Islet precursor cell (in vitro differentiated cells): Measurements from ENCODE around the gene SLC9A9.

Experiments
- DNase-seq: peaks from one replicate; pipeline ENCODE4 v3.0.0-alpha.2; 2018

Gene SLC9A9

DNA sequence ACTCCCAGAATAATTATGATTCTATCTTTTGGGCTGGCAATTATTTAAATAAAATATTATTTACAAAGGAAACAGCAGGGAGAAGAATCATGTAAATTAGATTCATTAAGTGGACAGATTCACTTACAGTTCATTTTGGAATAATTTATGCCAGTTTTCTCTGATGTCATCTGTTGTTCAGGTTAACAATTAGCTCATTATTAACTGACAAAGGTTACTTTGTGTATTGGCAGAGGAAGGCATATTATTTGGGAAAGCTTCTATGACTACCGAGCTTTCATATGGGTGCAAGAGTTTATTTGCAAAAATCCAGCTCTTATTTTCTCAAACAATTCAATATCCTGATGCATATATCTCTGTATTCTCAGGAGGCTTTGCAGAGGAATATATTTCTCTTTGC lies 504.3 kb downstream of the SLC9A9 start:
- DNase-seq, result no peak

DNA sequence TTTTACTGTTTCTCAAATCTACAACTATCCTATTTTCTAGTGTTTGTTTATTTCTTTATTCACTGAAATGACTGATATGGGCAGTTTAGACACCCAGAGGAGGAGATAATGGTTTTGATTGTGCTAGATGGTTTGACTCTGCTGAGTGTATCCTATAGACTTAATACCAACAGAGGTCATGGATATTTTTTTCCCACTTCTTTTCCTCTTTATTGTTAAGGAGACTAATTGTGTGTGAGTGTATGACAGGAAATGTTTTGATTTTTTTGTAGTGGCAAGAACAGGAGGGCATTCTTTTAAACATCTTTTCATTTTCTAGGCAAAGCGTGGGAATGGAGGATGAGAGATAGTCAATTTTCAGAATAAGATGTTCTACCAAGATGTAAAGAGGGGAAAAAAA lies 505.2 kb downstream of the SLC9A9 start:
- no peak for DNase-seq

DNA sequence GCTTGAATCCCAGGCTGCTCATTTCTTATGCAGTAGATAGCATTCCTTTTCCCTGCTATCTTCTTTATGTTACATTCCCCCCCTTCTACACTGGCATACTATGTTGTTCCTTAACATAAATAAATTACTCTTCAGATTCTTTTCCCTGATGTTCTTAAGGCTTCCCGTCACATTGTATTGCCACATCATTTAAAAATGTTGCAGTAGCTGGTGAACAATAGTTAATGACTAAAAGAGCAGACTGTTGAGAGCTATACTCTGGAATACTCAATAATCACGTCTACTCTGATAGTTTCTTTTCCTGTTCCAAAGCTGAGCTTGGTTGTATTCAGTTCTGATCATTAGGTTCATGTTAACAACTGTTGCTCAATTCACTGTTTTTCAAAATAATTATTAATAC lies 508.8 kb downstream of the SLC9A9 start:
- no peak for DNase-seq

DNA sequence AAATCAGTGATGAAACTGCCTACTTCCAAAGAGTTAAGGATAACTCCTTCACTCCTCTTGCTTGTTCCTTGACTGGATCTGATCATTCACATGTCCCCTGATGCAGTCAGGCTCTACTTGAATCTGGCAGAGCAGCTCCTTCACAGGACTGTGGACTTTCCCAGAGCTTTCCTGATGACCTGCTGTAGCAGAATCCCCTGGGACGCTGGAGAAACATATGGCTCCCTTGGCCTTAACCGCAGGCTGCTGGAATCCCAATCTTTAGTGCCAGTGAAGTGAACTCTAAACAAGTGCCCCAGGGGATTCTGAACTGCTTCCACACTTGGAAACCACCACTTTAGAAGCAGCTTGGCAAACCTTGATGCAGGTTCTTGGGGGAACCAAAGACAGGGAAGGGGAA lies 510.9 kb downstream of the SLC9A9 start:
- no peak for DNase-seq

DNA sequence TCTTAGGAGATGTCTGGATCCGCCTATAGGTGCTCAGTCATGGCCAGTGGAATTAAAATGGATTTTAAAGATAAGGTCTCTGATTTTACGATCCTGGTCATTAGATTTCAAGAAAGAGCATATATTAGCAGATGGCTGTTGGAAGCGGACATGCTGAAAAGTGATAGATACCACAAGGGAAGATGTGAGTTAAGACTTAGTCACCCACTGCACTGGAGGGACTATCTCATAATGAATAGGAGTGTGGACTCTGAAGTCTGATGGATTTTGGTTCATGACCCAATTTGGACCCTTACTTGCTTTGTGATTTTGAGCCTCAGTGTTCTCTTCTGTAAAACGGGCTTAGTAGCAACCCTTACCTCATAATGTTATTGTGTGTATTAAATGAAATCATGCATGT lies 514.0 kb downstream of the SLC9A9 start:
- DNase-seq, result no peak

DNA sequence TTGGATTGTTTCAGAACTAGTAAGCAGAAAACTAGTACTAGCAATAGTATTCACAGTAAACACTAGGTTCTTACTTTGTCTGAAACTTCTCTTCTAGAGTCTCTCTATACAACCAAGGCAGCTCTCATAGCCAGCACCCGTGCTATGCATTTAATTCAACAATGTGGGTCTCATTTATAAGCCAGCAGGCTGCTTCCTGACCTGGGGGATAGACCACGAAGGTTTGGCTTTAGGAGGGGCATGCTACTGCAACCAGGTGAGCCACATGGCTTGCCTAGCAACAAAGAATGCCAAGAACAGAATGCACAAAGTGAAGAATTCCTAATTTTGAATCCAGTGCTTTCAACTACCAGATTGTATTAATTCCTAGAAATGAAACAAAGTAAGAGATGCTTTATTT lies 514.9 kb downstream of the SLC9A9 start:
- no peak for DNase-seq

DNA sequence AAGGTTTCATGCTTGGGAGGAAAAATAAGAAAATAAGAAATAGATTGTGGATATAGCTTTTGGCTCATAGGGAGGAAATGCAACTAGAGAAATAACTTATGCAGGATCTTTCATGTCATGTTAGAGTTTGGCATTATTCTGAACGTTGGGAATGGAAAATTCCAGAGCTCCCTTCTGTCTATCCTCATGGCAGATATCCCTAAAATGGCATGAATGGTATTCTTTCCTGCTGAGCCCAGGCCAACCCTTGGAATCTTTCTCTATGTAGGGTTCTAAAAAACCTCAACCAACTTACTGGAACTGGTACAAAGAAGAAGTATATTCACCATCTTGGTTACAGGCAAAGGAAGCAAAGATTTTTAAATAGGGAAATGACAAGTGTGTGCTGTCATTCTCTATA lies 516.2 kb downstream of the SLC9A9 start:
- no peak for DNase-seq

DNA sequence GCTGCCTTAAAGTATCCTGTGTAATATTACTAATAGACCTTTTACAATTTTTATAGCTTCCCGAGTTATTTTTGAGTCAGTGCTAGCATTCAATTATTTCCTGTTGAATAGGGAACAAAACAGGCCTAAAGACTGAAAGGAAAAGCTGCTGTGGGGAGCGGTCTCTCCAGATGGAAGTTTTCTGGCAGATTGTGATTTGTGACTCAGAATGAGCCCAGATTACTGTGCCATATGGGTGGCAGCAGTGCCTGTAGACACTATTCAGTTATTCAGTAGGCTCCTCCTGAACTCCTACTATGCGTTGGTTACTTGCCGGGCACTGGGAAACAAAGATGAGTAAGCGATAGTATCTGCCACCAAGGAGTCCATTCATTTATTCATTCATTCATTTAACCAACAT lies 516.9 kb downstream of the SLC9A9 start:
- no peak for DNase-seq

DNA sequence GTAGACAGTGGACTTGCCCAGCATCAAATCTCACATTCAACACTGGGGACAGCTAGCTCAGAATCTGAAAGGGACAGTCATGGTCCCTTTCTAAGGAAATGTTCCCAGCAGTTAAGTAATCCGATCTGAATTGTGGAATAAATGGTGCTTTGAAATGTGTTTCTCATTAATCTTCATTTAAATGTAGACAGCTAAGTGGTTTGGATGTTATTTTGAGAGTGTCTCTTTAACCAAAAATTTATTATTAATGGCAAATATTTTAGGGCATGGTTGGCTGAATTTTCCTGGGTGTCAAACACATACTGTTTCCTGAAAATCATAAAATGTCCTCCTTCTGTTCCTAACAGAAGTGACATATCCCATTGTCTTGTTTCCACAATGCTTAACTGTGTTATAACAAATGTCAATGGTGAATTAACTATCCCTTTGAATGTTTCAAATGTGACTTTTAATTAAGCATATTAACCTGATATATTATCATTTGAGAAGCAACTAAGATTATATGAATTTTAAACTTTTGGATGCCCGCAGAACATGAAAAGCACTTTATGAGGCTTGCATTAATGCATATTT lies 517.9 kb downstream of the SLC9A9 start:
- no peak for DNase-seq

DNA sequence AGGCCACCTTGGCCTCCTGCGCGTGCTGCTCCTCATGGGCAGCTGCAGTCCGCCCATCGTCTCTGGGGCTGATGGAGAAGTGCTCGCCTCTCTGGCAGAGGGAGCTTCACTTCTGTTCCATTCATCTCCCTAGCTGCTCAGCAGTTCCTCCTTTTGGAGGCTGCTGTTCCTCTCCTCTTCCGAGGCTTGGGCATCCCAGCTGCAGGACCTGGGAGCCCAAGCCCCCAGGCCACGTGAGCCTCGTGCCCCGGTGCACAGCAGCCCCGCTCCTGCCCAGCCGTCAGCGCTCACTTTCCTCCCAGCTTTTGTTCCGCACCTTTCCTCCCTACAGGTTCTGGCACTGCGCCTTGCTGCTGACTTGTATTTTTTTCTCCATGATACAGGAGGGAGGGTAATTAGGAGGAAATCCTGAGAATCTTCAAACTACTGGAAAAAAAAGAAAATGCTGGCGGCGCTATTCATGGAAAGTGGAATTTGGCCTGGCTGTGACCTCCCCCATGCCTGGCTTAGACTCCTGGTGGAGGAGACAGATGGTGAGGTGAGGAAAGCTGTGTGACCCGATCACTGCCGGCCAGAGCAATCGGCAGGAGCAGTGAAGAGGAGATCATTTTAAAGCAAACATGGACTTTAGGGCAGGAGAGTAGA lies 518.6 kb downstream of the SLC9A9 start:
- DNase-seq, result peak; percentile 54

DNA sequence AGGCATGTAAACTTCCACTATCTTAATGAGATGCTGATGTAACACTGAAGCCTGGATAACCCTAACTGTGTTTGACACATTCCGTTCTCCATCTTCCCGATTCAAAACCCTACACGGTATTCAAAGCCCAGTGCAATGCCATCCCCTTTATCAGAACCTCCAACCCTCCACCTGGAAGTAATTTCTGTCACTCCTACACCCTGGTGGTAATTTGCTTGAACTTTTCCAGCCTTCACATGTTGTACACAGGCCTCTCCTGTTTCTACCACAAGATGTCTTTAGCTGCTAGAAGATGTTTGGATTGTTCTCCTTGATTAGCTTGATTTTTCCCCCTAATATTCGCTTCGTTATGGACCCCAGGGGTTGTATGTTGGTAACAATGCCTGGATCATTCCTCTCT lies 519.8 kb downstream of the SLC9A9 start:
- no peak for DNase-seq

DNA sequence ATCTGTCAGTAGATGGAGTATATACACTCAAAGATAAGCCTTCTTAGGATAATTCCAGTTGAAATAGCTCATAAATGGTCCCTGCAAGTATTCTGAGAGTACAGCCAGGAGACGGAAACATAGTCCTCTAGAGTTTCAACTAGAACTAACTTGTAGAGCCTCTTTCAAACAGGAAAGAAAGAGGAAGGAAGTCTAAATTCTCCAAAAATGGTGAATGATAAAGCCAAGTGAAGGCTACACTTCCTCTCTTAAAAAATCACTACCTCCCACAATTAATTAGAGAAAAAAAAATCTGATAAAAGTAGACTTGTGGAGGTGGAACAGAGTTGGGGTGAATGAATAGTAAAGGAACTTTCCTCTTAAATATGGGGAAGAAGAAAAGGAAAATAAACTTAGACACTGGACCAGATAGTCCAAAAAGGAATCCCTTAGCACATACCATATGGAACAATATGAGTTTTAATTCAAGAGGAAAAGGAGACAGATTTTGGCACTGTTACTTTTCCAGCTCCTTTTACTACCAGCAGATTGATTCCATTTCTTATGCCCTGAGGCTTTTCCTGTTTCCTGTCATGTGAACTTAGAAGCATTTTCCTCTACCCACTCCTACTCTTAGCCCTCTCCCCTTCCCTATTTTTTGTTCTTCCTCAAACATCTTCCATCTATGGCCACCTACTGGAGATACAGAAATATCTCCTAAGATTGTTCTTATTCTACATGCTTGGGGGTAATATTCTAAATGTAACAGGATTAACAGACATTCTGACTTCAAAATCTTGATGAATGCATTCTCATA lies 521.1 kb downstream of the SLC9A9 start:
- DNase-seq, result no peak

DNA sequence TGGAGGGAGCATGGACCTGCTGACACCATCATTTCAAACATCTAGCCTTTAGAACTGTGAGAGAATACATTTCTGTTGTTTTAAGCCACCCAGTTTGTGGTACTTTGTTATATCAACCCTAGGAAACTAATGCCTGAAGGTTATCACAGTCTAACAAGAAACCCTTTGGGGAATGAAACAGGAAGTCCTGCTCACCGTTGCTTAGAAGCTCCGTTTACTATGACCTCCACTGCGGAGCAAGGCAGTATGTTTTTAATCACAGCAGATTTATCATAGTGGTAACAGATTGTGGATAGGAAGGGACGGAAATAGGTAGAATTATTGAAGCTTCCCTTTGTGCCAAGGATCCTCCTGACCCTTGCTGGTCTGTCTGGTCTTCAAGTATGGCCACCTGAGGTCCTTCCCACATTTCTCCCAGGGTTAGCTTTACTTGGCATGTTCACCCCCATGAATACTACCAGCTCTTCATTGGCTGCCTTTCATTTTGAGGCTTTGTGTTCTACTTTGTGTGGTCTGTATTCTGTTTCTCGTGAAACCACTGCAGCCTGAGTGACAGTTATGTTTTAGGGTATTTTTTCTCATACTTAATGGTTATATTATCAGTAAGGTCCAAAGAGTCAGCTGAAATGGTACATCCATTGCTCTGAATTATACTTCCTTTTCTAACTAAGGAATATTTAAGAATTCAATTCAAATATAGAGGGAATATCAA lies 527.1 kb downstream of the SLC9A9 start:
- DNase-seq, result no peak

DNA sequence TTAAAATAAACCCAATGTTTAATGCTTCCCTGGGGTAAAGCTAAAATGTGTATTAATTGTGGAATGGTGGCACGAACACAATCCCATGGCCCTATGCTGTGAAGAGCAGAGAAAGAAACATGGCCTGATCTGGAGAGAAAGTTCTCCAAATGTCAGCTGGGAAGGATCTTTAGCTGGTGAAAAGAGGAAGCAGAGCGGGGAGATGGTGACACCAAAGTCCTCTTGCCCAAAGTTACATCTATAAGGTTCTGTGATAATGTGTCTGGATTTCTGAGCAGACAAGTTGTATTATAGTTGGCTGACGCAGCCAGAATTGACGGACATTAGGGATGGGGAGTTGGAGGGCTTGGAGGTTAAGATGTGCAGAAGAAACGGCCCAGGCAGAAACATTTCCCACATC lies 532.5 kb downstream of the SLC9A9 start:
- no peak for DNase-seq

DNA sequence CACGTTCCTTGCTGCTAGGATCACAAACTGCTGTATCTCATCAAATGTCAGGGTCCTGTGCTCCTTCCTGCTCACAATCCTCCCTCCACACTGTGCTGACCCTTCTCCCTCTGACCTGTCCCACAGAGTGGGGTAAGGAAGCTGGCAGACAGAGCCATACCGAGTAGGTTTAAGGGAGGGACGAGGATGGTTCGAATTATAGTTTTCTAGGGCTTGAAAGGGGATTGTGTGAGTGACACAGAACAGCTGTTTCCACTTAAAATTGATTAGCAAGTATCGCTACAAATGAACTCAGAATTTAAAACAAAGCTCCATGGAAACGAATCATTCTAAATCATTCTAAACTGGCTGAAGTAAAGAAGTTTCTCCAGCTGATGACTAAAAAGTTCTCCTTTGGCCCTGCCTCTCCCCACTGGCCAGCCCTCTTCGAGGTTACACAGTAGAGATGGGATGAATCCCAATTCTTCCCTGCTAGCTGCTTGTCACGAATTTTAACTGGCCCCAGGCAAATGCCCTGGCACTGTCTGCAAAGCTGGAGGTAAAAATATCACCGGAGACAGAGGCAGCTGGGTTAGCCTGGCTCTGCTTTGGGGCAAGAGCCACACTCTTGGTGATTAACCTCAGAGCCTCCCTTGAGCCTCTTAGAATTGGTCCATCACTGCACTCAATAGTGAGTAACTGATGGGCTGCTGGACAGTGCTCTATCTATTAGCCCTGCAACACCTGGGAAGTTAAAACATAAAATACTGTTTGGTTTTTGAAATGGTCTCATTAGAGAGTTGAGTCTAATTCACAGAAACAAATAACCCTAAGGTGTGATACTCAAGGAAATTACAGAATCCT lies 533.8 kb downstream of the SLC9A9 start:
- DNase-seq, result no peak

DNA sequence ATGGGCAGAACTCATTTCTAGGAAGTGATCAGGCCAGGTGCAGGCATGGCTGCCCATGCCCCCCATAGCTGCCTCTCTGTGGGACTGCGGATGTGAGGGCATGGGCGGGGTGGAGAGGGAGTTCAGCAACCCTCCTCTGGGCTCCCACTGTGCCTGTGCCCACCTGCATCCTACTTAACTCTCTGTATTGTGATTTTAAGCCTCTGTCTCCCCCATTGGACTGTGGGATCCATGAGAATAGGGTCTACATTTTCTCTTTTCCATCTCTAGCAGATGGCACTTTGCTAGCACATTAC lies 534.4 kb downstream of the SLC9A9 start:
- no peak for DNase-seq

DNA sequence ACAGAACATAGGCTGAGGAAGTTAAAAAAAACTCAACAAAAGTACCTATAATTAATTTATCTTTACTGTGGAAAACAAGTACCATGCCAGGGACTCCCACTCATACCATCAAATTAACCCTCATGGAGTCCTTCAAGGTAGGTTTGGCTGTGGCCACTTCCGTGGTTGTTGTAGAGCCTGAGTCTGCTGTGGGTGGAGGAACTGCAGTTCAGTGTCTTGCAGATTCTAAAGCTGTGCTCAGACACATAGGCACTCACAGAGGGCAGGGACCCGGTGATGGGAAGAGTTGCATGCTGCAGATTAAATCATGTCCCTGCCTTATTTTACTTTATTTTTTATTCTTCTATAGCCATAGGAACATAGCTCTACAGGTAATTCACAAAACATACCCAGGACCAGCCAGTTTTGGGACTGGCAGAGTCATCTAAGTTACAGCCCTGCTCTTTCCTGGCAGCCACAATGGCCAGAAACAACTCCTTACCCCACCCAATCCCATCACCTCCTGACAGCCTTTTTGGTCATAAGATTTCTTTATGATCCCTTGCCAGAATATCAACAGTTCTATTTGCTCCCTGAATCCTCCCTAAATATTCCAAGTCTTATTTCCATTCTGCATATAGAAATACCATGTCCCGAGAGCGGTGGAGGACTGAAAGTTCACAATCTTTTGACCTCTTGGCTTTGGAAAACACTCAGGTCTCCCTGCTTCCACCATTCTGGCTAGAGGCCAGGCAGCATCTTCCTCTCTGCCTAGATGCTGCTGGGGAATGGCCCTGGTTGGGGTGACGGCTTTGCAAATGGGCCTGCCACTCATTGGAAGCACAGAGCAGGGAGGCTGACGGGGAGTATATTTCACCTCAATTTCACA lies 535.0 kb downstream of the SLC9A9 start:
- DNase-seq, result no peak

DNA sequence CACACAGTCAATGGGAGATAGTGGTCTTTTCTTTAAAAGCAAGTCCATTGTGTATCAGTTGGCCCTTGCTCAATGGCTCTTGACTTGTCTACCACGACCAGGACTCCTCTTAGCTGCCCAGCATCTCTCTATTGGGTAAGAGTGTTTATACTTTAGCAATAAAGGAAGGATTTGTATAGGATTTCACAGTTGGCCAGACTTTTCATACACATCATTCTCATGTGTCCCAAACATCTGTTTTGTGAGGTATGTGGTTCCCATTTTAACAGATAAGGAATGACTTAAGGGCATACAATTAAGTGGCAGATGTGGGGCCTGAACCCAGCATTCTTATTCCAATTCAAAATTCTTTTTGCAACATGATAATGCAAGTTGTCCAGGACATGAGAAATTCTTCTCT lies 537.2 kb downstream of the SLC9A9 start:
- no peak for DNase-seq

DNA sequence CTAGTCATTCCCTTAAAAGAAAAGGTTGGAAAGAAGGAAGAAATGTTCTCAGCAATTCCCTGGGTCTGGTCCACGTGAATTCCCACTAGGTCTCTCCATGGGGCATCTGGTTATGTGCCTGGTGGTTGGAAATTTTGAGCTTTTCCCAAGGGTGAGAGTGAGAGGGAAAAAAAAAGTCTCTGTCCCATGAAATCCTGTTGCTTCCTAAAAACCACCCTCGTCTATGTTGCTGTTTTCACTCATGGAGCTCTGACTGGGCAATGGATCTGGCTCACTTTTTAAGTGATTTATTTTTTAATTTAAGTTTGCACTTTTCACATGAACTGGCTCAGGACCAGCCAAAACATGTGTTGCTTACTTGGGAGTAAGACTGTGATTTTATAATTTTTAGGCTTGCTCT lies 538.6 kb downstream of the SLC9A9 start:
- DNase-seq, result no peak

DNA sequence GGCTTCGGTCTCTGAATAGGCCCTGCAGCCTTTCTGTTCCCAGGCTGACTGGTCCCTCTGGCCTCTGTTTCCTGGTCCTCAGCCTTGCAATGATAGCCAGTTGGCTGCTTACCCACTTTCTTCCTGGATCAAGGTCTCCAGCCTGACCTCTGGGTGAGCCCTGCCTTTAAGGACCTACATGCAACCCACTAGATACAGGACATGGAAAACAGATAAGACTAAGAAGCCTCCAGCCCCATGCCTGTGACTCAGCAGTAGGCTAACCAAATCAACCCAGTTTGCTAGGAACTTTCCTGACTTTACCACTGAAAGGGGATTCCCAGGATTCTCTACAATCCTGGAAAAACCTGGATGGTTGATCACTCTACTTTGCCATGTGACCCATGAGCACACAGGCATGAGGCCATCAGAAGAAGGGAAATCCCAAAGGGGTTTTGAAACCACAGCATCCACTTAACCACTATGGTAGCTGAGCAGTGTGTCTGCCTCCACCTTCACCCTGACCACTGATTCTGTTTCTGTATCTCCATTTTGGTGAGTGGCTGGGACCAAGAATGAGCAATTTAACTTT lies 540.6 kb downstream of the SLC9A9 start:
- DNase-seq, result no peak

DNA sequence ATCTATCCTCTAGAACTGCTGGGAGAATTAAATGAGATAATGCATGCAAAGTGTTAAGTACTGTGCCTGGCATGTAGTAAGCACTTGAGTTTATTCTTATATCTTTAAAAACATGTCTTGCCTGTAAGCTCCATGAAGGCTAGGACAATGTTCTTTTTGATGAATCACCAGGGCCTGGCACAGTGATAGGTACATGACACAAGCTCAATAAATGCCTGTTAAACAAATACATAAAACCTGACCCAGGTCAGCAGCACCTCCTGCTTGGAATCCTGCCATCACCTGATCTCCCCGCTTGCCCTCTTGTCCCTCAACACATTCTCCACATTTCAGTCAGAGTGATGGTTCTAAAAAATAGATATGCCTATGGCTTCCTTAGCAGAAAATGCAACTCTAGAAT lies 541.9 kb downstream of the SLC9A9 start:
- DNase-seq, result no peak
